K562 (cell line): ENCODE data around the gene USP10. TPM values are rescaled to one million over a fixed set of nuclear protein-coding genes. Genes with fewer than 3 reads are reported as not detected.

Experiments used
- BCOR ChIP-seq: fragments of 450-650 bp; IDR thresholded peaks from 2 replicates; pipeline ENCODE4 v1.6.1; 2016
- CREB3L1 ChIP-seq: fragments of 450-650 bp; IDR thresholded peaks from 2 replicates; pipeline ENCODE4 v1.6.1; 2014; ENCODE audit warnings: low read depth, mild to moderate bottlenecking, moderate library complexity, borderline replicate concordance
- GTF2E2 ChIP-seq: fragments of 200-800 bp; sonication (Bioruptor generic); IDR thresholded peaks from 2 replicates; pipeline ENCODE4 v1.6.1; 2016; ENCODE audit warnings: missing genetic modification characterization, missing compliant biosample characterization
- HMG20A ChIP-seq: fragments of 450-650 bp; formaldehyde crosslinking; conservative IDR thresholded peaks from 2 replicates; pipeline ENCODE4 v1.4.0; 2020; ENCODE audit warnings: mild to moderate bottlenecking, mixed read lengths
- KAT2B ChIP-seq: IDR thresholded peaks from one replicate; pipeline ENCODE4 v1.6.1; 2012; ENCODE audit warnings: low read depth, mild to moderate bottlenecking, control low read depth, inconsistent platforms, low read length, moderate library complexity
- MBD1 ChIP-seq: fragments of 250-450 bp; sonication (Bioruptor Pico); IDR thresholded peaks from 2 replicates; pipeline ENCODE4 v1.8.0; 2022; ENCODE audit warnings: inconsistent platforms
- OTX1 ChIP-seq: fragments of 450-650 bp; formaldehyde crosslinking; IDR thresholded peaks from 2 replicates; pipeline ENCODE4 v1.4.0; 2022; ENCODE audit warnings: mild to moderate bottlenecking
- POLR2AphosphoS2 ChIP-seq: IDR thresholded peaks from 2 replicates; pipeline ENCODE4 v1.6.1; 2012; ENCODE audit warnings: low read length, improper control_type of control experiment
- RBFOX2 ChIP-seq: fragments of 200-400 bp; formaldehyde crosslinking; IDR thresholded peaks from 2 replicates; pipeline ENCODE4 v1.6.1; 2017; ENCODE audit warnings: low read depth, mild to moderate bottlenecking, low read length, moderate library complexity
- SIN3B ChIP-seq: fragments of 450-650 bp; IDR thresholded peaks from 2 replicates; pipeline ENCODE4 v1.6.1; 2017; ENCODE audit warnings: low read depth, mild to moderate bottlenecking, moderate library complexity
- SNRNP70 ChIP-seq: fragments of 200-400 bp; formaldehyde crosslinking; optimal IDR thresholded peaks from 2 replicates; pipeline ENCODE3; 2017; ENCODE audit warnings: low read depth, low read length
- SRSF9 ChIP-seq: fragments of 200-400 bp; formaldehyde crosslinking; IDR thresholded peaks from 2 replicates; pipeline ENCODE4 v1.6.1; 2017; ENCODE audit warnings: low read depth, low read length, borderline replicate concordance
- TAF15 ChIP-seq: fragments of 200-400 bp; formaldehyde crosslinking; IDR thresholded peaks from 2 replicates; pipeline ENCODE4 v1.6.1; 2017; ENCODE audit warnings: mild to moderate bottlenecking, low read depth, low read length, moderate library complexity
- USF1 ChIP-seq: sonication (generic); formaldehyde crosslinking; IDR thresholded peaks from 2 replicates; pipeline ENCODE4 v1.9.0; 2022; ENCODE audit warnings: mild to moderate bottlenecking, missing genetic modification reagents
- ZC3H8 ChIP-seq: fragments of 450-650 bp; IDR thresholded peaks from 2 replicates; pipeline ENCODE4 v1.6.1; 2017
- ZFPM2 ChIP-seq: fragments of 250-450 bp; sonication (Bioruptor Pico); IDR thresholded peaks from 2 replicates; pipeline ENCODE4 v1.5.1; 2022; ENCODE audit warnings: mild to moderate bottlenecking
- ZNF12 ChIP-seq: sonication (generic); formaldehyde crosslinking; IDR thresholded peaks from 2 replicates; pipeline ENCODE4 v1.4.0; 2020; ENCODE audit warnings: mild to moderate bottlenecking, missing genetic modification reagents
- ZNF140 ChIP-seq: fragments of 250-450 bp; sonication (Bioruptor Pico); IDR thresholded peaks from 2 replicates; pipeline ENCODE4 v1.8.0; 2021; ENCODE audit warnings: moderate library complexity, mild to moderate bottlenecking, inconsistent platforms
- ZNF143 ChIP-seq: sonication (generic); formaldehyde crosslinking; IDR thresholded peaks from 2 replicates; pipeline ENCODE4 v1.9.0; 2022; ENCODE audit warnings: mild to moderate bottlenecking, missing genetic modification reagents
- ZNF165 ChIP-seq: fragments of 250-450 bp; sonication (Bioruptor Pico); IDR thresholded peaks from 2 replicates; pipeline ENCODE4 v1.4.0; 2020; ENCODE audit warnings: borderline replicate concordance
- polyA plus RNA-seq, 8 experiments: library from polyadenylated mRNA; depleted of rRNA in 4 of 8; stranded (reverse) in 5 of 8; unstranded in 3 of 8; fragments of >200 nt; fragmentation: Nextera tagmentation in 2 of 8; fragmentation: Illumina TruSeq in 1 of 8; extraction: Ambion mirVana in 2 of 8; extraction: Trizol in 1 of 8; gene quantifications; 2 replicates each; pipeline versions ENCODE4 v1.2.1 to v1.2.3, GENCODE V29; 2011 to 2014; ENCODE audit warnings: inconsistent platforms in 1 of 8, missing spikeins in 1 of 8
- total RNA-seq, 7 experiments: library from RNA; depleted of rRNA in 6 of 7; stranded (reverse); fragments of >200 nt in 6 of 7; fragmentation: Illumina TruSeq in 2 of 7; extraction: Trizol in 2 of 7; gene quantifications; 2 replicates each; pipeline versions ENCODE4 v1.2.1 to v1.2.3, GENCODE V29; 2011 to 2021; ENCODE audit warnings: low replicate concordance in 1 of 7

USP10 gene
- total and polyA plus RNA-seq, 9 of the 15 experiments (the other 6 are each of a cell fraction or from before 2014, with no cell fraction given): 61.7 to 197 (median 116) TPM

GRCh38 chr16:84819644-84820304, 120.0 kb downstream of the USP10 start, which contains the start of gene CRISPLD2 (continued):
- TF ChIP-seq ZC3H8 (no peak), SRSF9 (no peak), POLR2AphosphoS2 (no peak), ZFPM2 (CRISPR knock-in tag) (no peak), SIN3B (0 out of 2 replicates have a peak, but pooled peaks have one; percentile 16), SNRNP70 (no peak), HMG20A (CRISPR knock-in tag) (no peak), ZNF143 (CRISPR knock-in tag) (no peak), ZNF12 (CRISPR knock-in tag) (no peak), USF1 (0 out of 2 replicates have a peak, but pooled peaks have one; percentile 18), BCOR (no peak), CREB3L1 (no peak), TAF15 (no peak), OTX1 (CRISPR knock-in tag) (no peak), GTF2E2 (no peak), RBFOX2 (peak; percentile 65), ZNF165 (CRISPR knock-in tag) (no peak), KAT2B (no peak), MBD1 (no peak), ZNF140 (CRISPR knock-in tag) (no peak)
